Ovary (tissue), 3 donors: ENCODE measurements around the gene B4GALT7.

ENCODE experiments used
- EP300 ChIP-seq: sonication (generic); formaldehyde crosslinking; IDR thresholded peaks from one replicate; pipeline ENCODE4 v1.6.1; 2017; ENCODE audit warnings: antibody characterized with exemption
- POLR2A ChIP-seq: fragments of 450-650 bp; IDR thresholded peaks from one replicate; pipeline ENCODE4 v1.6.1; 2017; ENCODE audit warnings: antibody characterized with exemption, mild to moderate bottlenecking, moderate library complexity
- TF ChIP-seq, protein P1 (sequence below), 3 donors: fragments of 450-650 bp in 2 of 3; fragments of 200-600 bp in 1 of 3; IDR thresholded peaks; one replicate each; pipeline versions ENCODE4 v1.5.1 to v1.8.0; 2016 to 2022; ENCODE audit warnings: antibody characterized with exemption in 3 of 3, mild to moderate bottlenecking in 1 of 3
- donor health status: DM: no; HTN: no; CAD: no.

GRCh38 chr5:177609076-177610059, 9.4 kb downstream of the B4GALT7 start:
- TF ChIP-seq, protein P1, sequence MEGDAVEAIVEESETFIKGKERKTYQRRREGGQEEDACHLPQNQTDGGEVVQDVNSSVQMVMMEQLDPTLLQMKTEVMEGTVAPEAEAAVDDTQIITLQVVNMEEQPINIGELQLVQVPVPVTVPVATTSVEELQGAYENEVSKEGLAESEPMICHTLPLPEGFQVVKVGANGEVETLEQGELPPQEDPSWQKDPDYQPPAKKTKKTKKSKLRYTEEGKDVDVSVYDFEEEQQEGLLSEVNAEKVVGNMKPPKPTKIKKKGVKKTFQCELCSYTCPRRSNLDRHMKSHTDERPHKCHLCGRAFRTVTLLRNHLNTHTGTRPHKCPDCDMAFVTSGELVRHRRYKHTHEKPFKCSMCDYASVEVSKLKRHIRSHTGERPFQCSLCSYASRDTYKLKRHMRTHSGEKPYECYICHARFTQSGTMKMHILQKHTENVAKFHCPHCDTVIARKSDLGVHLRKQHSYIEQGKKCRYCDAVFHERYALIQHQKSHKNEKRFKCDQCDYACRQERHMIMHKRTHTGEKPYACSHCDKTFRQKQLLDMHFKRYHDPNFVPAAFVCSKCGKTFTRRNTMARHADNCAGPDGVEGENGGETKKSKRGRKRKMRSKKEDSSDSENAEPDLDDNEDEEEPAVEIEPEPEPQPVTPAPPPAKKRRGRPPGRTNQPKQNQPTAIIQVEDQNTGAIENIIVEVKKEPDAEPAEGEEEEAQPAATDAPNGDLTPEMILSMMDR (IDR thresholded peaks at IDR 0.05): no peak
- TF ChIP-seq POLR2A (no peak), EP300 (no peak)
